ENCODE results near the gene RHAG. TPM values are rescaled to one million over a fixed set of nuclear protein-coding genes. Genes with fewer than 3 reads are reported as not detected.
"Not testable (repeated sequence)": the region's sequence is repeated elsewhere in the genome, so short reads cannot be mapped to it uniquely, and the experiment has no call there.

The RHAG gene
- total and polyA plus RNA-seq, 12 donors: 0.10 to 0.78 (median 0.21) TPM; not detected in 8

- intact Hi-C loops (cut with DNase I): no loop called here
- no peaks in the 10 kb centered on the region for H3K9me3 ChIP-seq (replicated peaks in 1 of 3)
Measured at GRCh38 chr6:49633541-49633940, 3.1 kb downstream of the RHAG start.

GRCh38 chr6:49632727-49633126 is 3.9 kb downstream of the RHAG start:
- DNase-seq: no peak
- 64 to 83% (median 70%) methylated on average over 3 of the region's 3 CpGs for WGBS, 4 donors
- Histone ChIP-seq H3K36me3 (replicated peaks in 1 of 2) (no peaks in the 10 kb centered on the region), H3K4me1 (replicated peaks in 1 of 2) (no peaks in the 10 kb centered on the region), H3K9me3 (replicated peaks in 1 of 3) (no peaks in the 10 kb centered on the region), H3K27ac (no peak overlapping the region), H3K4me3 (no peak overlapping the region), H3K27me3 (no peaks in the 10 kb centered on the region)
- intact Hi-C loops (cut with DNase I): no loop called here
- TF ChIP-seq CTCF (IDR thresholded peaks at IDR 0.05) (no peak), POLR2A (IDR thresholded peaks at IDR 0.05) (no peak)

More at GRCh38 chr6:49633541-49633940, 3.1 kb downstream of the RHAG start:
- Histone ChIP-seq H3K4me1 (replicated peaks in 1 of 2) (no peaks in the 10 kb centered on the region), H3K4me3 (no peak overlapping the region), H3K27me3 (no peaks in the 10 kb centered on the region), H3K27ac (no peak overlapping the region), H3K36me3 (replicated peaks in 1 of 2) (no peaks in the 10 kb centered on the region)
- no peak for TF ChIP-seq POLR2A (IDR thresholded peaks at IDR 0.05)
- no peak for TF ChIP-seq CTCF (IDR thresholded peaks at IDR 0.05)
- no peak for DNase-seq
- 71 to 87% (median 76%) methylated on average over 2 of the region's 2 CpGs for WGBS, 4 donors

GRCh38 chr6:49629485-49630088 is 7.1 kb downstream of the RHAG start:
- DNase-seq; H3K4me3 ChIP-seq; H3K4me1 ChIP-seq (replicated peaks in 1 of 2); H3K27me3 ChIP-seq; intact Hi-C loops (cut with DNase I); H3K27ac ChIP-seq; H3K36me3 ChIP-seq (replicated peaks in 1 of 2); H3K9me3 ChIP-seq (replicated peaks in 1 of 3): not testable (repeated sequence)
- 92 to 97% (median 95%) methylated on average over 5 to 36 of the region's 36 CpGs for WGBS, 4 donors

GRCh38 chr6:49626811-49627210 is 9.8 kb downstream of the RHAG start:
- Histone ChIP-seq H3K27me3 (no peaks in the 10 kb centered on the region), H3K27ac (no peak overlapping the region), H3K4me3 (no peak overlapping the region), H3K36me3 (replicated peaks in 1 of 2) (no peaks in the 10 kb centered on the region), H3K9me3 (replicated peaks in 1 of 3) (no peaks in the 10 kb centered on the region), H3K4me1 (replicated peaks in 1 of 2) (no peaks in the 10 kb centered on the region)
- intact Hi-C loops (cut with DNase I): no loop called here
- TF ChIP-seq CTCF (IDR thresholded peaks at IDR 0.05) (no peak), POLR2A (IDR thresholded peaks at IDR 0.05) (no peak)
- DNase-seq: no peak
- 85 to 95% (median 90%) methylated on average over 3 of the region's 3 CpGs for WGBS, 4 donors

GRCh38 chr6:49618257-49618656 is 18.4 kb downstream of the RHAG start:
- H3K4me3 ChIP-seq: no peak overlapping the region
- H3K27me3 ChIP-seq: no peaks in the 10 kb centered on the region
- no peaks in the 10 kb centered on the region for H3K9me3 ChIP-seq (replicated peaks in 1 of 3)
- no peak for TF ChIP-seq POLR2A (IDR thresholded peaks at IDR 0.05)
- TF ChIP-seq CTCF (IDR thresholded peaks at IDR 0.05): no peak
- no peaks in the 10 kb centered on the region for H3K4me1 ChIP-seq (replicated peaks in 1 of 2)
- no peaks in the 10 kb centered on the region for H3K36me3 ChIP-seq (replicated peaks in 1 of 2)
- DNase-seq: no peak
- intact Hi-C loops (cut with DNase I): no loop called here
- H3K27ac ChIP-seq: no peak overlapping the region

GRCh38 chr6:49614144-49614543 is 22.5 kb downstream of the RHAG start:
- WGBS, 4 donors: 71 to 79% (median 75%) methylated on average over 5 of the region's 5 CpGs
- H3K36me3 ChIP-seq (replicated peaks in 1 of 2); H3K9me3 ChIP-seq (replicated peaks in 1 of 3); H3K27ac ChIP-seq; intact Hi-C loops (cut with DNase I); H3K4me1 ChIP-seq (replicated peaks in 1 of 2); H3K27me3 ChIP-seq; H3K4me3 ChIP-seq; DNase-seq: not testable (repeated sequence)
